HepG2 (cell line): ENCODE data around the gene EFNA2. TPM values are rescaled to one million over a fixed set of nuclear protein-coding genes. Genes with fewer than 3 reads are reported as not detected.

Experiments
- CEBPZ ChIP-seq: IDR thresholded peaks from 2 replicates; pipeline ENCODE4 v1.6.1; 2012; ENCODE audit warnings: low read length, improper control_type of control experiment
- DNMT1 ChIP-seq: sonication (generic); formaldehyde crosslinking; IDR thresholded peaks from 2 replicates; pipeline ENCODE4 v1.5.1; 2020; ENCODE audit warnings: mild to moderate bottlenecking, missing genetic modification reagents
- KLF6 ChIP-seq: IDR thresholded peaks from 2 replicates; pipeline ENCODE4 v1.8.0; 2016; ENCODE audit warnings: missing biosample characterization, missing genetic modification reagents
- SOX13 ChIP-seq, 3 experiments: fragments of 450-650 bp in 1 of 3; sonication (generic) in 1 of 3; formaldehyde crosslinking in 1 of 3; IDR thresholded peaks in 2 of 3; conservative IDR thresholded peaks in 1 of 3; 2 replicates each; pipeline versions ENCODE4 v1.5.0 to v1.6.1; 2016 to 2020; ENCODE audit warnings: antibody characterized with exemption in 1 of 3, mild to moderate bottlenecking in 1 of 3, missing compliant biosample characterization in 1 of 3, missing genetic modification reagents in 1 of 3, moderate library complexity in 1 of 3
- THAP11 ChIP-seq: IDR thresholded peaks from 2 replicates; pipeline ENCODE4 v1.6.1; 2016; ENCODE audit warnings: missing biosample characterization, missing genetic modification reagents
- ZBTB2 ChIP-seq: sonication (generic); formaldehyde crosslinking; IDR thresholded peaks from 2 replicates; pipeline ENCODE4 v1.8.0; 2022; ENCODE audit warnings: low read depth, missing genetic modification reagents
- ZBTB7A ChIP-seq: sonication (generic); formaldehyde crosslinking; IDR thresholded peaks from 2 replicates; pipeline ENCODE4 v1.8.0; 2022; ENCODE audit warnings: mild to moderate bottlenecking, missing genetic modification reagents
- ZFP62 ChIP-seq: sonication (generic); formaldehyde crosslinking; IDR thresholded peaks from 2 replicates; pipeline ENCODE4 v1.4.0; 2020; ENCODE audit warnings: missing genetic modification reagents
- ZGPAT ChIP-seq: IDR thresholded peaks from 2 replicates; pipeline ENCODE4 v1.6.1; 2016; ENCODE audit warnings: mild to moderate bottlenecking
- polyA plus RNA-seq, 8 experiments: library from polyadenylated mRNA; depleted of rRNA in 3 of 8; stranded (reverse) in 7 of 8; unstranded in 1 of 8; fragments of >200 nt; fragmentation: Illumina TruSeq in 4 of 8; extraction: Trizol in 4 of 8; gene quantifications; 2 replicates each; pipeline versions ENCODE4 v1.2.1 to v1.2.3, GENCODE V29; 2011 to 2016; ENCODE audit warnings: low read depth in 4 of 8, missing spikeins in 1 of 8, mixed read lengths in 1 of 8; ENCODE audit not compliant: insufficient read depth in 1 of 8
- total RNA-seq, 5 experiments: library from RNA; depleted of rRNA; stranded (reverse); fragments of >200 nt; fragmentation: Illumina TruSeq; extraction: Trizol; gene quantifications; 2 replicates each; pipeline ENCODE4 v1.2.3, GENCODE V29; 2016; ENCODE audit warnings: low read depth in 1 of 5
- TF ChIP-seq, protein P1 (sequence below), 2 experiments: fragments of 450-650 bp in 1 of 2; sonication (generic) in 1 of 2; formaldehyde crosslinking in 1 of 2; IDR thresholded peaks; 2 replicates each; pipeline versions ENCODE4 v1.6.1 to v1.8.0; 2016 to 2022; ENCODE audit warnings: antibody characterized with exemption in 1 of 2, mild to moderate bottlenecking in 1 of 2, missing genetic modification reagents in 1 of 2
- TF ChIP-seq, protein P2 (sequence below): IDR thresholded peaks from 2 replicates; pipeline ENCODE4 v1.6.1; 2016

EFNA2 gene
- total and polyA plus RNA-seq, 2 of the 13 experiments (the other 11 are each of a cell fraction or from before 2014, with no cell fraction given) = 6.0 to 9.9 TPM

GRCh38 chr19:1269065-1269477 is 16.6 kb upstream of the EFNA2 start, which contains the start of gene CIRBP (continued):
- TF ChIP-seq, protein P1, sequence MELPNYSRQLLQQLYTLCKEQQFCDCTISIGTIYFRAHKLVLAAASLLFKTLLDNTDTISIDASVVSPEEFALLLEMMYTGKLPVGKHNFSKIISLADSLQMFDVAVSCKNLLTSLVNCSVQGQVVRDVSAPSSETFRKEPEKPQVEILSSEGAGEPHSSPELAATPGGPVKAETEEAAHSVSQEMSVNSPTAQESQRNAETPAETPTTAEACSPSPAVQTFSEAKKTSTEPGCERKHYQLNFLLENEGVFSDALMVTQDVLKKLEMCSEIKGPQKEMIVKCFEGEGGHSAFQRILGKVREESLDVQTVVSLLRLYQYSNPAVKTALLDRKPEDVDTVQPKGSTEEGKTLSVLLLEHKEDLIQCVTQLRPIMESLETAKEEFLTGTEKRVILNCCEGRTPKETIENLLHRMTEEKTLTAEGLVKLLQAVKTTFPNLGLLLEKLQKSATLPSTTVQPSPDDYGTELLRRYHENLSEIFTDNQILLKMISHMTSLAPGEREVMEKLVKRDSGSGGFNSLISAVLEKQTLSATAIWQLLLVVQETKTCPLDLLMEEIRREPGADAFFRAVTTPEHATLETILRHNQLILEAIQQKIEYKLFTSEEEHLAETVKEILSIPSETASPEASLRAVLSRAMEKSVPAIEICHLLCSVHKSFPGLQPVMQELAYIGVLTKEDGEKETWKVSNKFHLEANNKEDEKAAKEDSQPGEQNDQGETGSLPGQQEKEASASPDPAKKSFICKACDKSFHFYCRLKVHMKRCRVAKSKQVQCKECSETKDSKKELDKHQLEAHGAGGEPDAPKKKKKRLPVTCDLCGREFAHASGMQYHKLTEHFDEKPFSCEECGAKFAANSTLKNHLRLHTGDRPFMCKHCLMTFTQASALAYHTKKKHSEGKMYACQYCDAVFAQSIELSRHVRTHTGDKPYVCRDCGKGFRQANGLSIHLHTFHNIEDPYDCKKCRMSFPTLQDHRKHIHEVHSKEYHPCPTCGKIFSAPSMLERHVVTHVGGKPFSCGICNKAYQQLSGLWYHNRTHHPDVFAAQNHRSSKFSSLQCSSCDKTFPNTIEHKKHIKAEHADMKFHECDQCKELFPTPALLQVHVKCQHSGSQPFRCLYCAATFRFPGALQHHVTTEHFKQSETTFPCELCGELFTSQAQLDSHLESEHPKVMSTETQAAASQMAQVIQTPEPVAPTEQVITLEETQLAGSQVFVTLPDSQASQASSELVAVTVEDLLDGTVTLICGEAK (IDR thresholded peaks at IDR 0.05) = no peak
- TF ChIP-seq, protein P1 (CRISPR knock-in tag; IDR thresholded peaks at IDR 0.05) = peak; percentile 4; the same call in 1 of the 2 replicates
- no peak for TF ChIP-seq ZBTB7A
- TF ChIP-seq, protein P2, sequence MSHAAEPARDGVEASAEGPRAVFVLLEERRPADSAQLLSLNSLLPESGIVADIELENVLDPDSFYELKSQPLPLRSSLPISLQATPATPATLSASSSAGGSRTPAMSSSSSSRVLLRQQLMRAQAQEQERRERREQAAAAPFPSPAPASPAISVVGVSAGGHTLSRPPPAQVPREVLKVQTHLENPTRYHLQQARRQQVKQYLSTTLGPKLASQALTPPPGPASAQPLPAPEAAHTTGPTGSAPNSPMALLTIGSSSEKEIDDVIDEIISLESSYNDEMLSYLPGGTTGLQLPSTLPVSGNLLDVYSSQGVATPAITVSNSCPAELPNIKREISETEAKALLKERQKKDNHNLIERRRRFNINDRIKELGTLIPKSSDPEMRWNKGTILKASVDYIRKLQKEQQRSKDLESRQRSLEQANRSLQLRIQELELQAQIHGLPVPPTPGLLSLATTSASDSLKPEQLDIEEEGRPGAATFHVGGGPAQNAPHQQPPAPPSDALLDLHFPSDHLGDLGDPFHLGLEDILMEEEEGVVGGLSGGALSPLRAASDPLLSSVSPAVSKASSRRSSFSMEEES (CRISPR knock-in tag) = peak; percentile 38; the same call in 1 of the 2 replicates
- peak; percentile 28; the same call in 1 of the 2 replicates for TF ChIP-seq KLF6 (CRISPR knock-in tag)
- TF ChIP-seq CEBPZ = no peak
- peak; percentile 29; the same call in 1 of the 2 replicates for TF ChIP-seq ZGPAT (CRISPR knock-in tag)
- 0 out of 2 replicates have a peak, but pooled peaks have one; percentile 17 for TF ChIP-seq DNMT1 (CRISPR knock-in tag)
- no peak for TF ChIP-seq ZFP62 (CRISPR knock-in tag)
- TF ChIP-seq SOX13 (IDR thresholded peaks at IDR 0.05) = 0 out of 2 replicates have a peak, but pooled peaks have one; percentile 20
- 0 out of 4 replicates have a peak, but pooled peaks of 1 of the 2 experiments have one; percentile 5 for TF ChIP-seq SOX13 (CRISPR knock-in tag; conservative IDR thresholded peaks at IDR 0.05 in 1 of 2, IDR thresholded peaks at IDR 0.05 in 1 of 2)
- TF ChIP-seq ZBTB2 (CRISPR knock-in tag) = peak; percentile 56
- peak; percentile 76; the same call in 1 of the 2 replicates for TF ChIP-seq THAP11 (CRISPR knock-in tag)
